Rectal smooth muscle tissue (tissue), 1 donor: ENCODE data around the gene TRAPPC5.

Experiments used
- H3K27ac ChIP-seq: one replicate; pipeline ENCODE4 v1.7.0; 2013; ENCODE audit warnings: low read depth, low read length, inconsistent platforms
- H3K27me3 ChIP-seq: one replicate; pipeline ENCODE4 v1.7.0; 2013; ENCODE audit warnings: low read length; ENCODE audit not compliant: control insufficient read depth, insufficient read depth
- H3K36me3 ChIP-seq: one replicate; pipeline ENCODE4 v1.7.0; 2013; ENCODE audit warnings: low read length; ENCODE audit not compliant: control insufficient read depth, insufficient read depth
- H3K4me1 ChIP-seq: one replicate; pipeline ENCODE4 v1.7.0; 2013; ENCODE audit warnings: low read length; ENCODE audit not compliant: control insufficient read depth, insufficient read depth
- H3K4me3 ChIP-seq: one replicate; pipeline ENCODE4 v1.7.0; 2013; ENCODE audit warnings: low read length
- H3K9ac ChIP-seq: one replicate; pipeline ENCODE4 v1.7.0; 2013; ENCODE audit warnings: low read length

The TRAPPC5 gene

GRCh38 chr19:7701049-7701653 lies 20.5 kb downstream of the TRAPPC5 start:
- no peak overlapping the region for H3K9ac ChIP-seq
- no peak overlapping the region for H3K27ac ChIP-seq
- no peaks in the 10 kb centered on the region for H3K4me1 ChIP-seq
- no peak overlapping the region for H3K4me3 ChIP-seq
- H3K27me3 ChIP-seq, result peaks cover 6% of the 10 kb centered on the region
- no peaks in the 10 kb centered on the region for H3K36me3 ChIP-seq

- Histone ChIP-seq H3K4me3 (no peak within 1 kb of the TSS), H3K9ac (no peak within 1 kb of the TSS)
Observed at GRCh38 chr19:7701654-7702457, 21.2 kb downstream of the TRAPPC5 start, which contains the start of gene FCER2. TSS of gene FCER2 (minus strand) at chr19:7702131. CDS start at chr19:7699760, 2,371 bp downstream.

GRCh38 chr19:7703332-7703731 lies 22.7 kb downstream of the TRAPPC5 start:
- Histone ChIP-seq H3K9ac (no peak overlapping the region), H3K4me1 (no peaks in the 10 kb centered on the region), H3K4me3 (no peak overlapping the region), H3K36me3 (no peaks in the 10 kb centered on the region), H3K27me3 (no peaks in the 10 kb centered on the region), H3K27ac (no peak overlapping the region)

More at GRCh38 chr19:7701654-7702457, 21.2 kb downstream of the TRAPPC5 start, which contains the start of gene FCER2:
- Histone ChIP-seq H3K27ac (no peak within 1 kb of the TSS), H3K36me3 (no peaks in the 10 kb centered on the region), H3K4me1 (no peaks in the 10 kb centered on the region), H3K27me3 (peaks cover 6% of the 10 kb centered on the region)

GRCh38 chr19:7704280-7705060 lies 23.8 kb downstream of the TRAPPC5 start:
- no peak overlapping the region for H3K9ac ChIP-seq
- no peaks in the 10 kb centered on the region for H3K4me1 ChIP-seq
- no peaks in the 10 kb centered on the region for H3K27me3 ChIP-seq
- H3K27ac ChIP-seq, result no peak overlapping the region
- no peaks in the 10 kb centered on the region for H3K36me3 ChIP-seq
- no peak overlapping the region for H3K4me3 ChIP-seq

GRCh38 chr19:7705387-7706187 lies 25.0 kb downstream of the TRAPPC5 start:
- Histone ChIP-seq H3K4me3 (no peak overlapping the region), H3K27me3 (no peaks in the 10 kb centered on the region), H3K9ac (no peak overlapping the region), H3K36me3 (no peaks in the 10 kb centered on the region), H3K4me1 (no peaks in the 10 kb centered on the region), H3K27ac (no peak overlapping the region)

- no peak overlapping the region for H3K27ac ChIP-seq
- no peaks in the 10 kb centered on the region for H3K4me1 ChIP-seq
- no peak overlapping the region for H3K9ac ChIP-seq
- no peaks in the 10 kb centered on the region for H3K36me3 ChIP-seq
- H3K4me3 ChIP-seq, result no peak overlapping the region
- no peaks in the 10 kb centered on the region for H3K27me3 ChIP-seq
Observed at GRCh38 chr19:7706188-7706954, 25.7 kb downstream of the TRAPPC5 start.

- Histone ChIP-seq H3K36me3 (no peaks in the 10 kb centered on the region), H3K4me3 (no peak overlapping the region), H3K4me1 (no peaks in the 10 kb centered on the region), H3K27me3 (no peaks in the 10 kb centered on the region), H3K27ac (no peak overlapping the region), H3K9ac (no peak overlapping the region)
Observed at GRCh38 chr19:7706955-7707456, 26.4 kb downstream of the TRAPPC5 start.

GRCh38 chr19:7709932-7710460 lies 29.4 kb downstream of the TRAPPC5 start:
- Histone ChIP-seq H3K4me3 (no peak overlapping the region), H3K27ac (no peak overlapping the region), H3K27me3 (no peaks in the 10 kb centered on the region), H3K36me3 (no peaks in the 10 kb centered on the region), H3K9ac (no peak overlapping the region), H3K4me1 (no peaks in the 10 kb centered on the region)

GRCh38 chr19:7710616-7711015 lies 30.0 kb downstream of the TRAPPC5 start:
- H3K4me1 ChIP-seq, result no peaks in the 10 kb centered on the region
- H3K36me3 ChIP-seq, result no peaks in the 10 kb centered on the region
- no peak overlapping the region for H3K9ac ChIP-seq
- H3K27ac ChIP-seq, result no peak overlapping the region
- no peak overlapping the region for H3K4me3 ChIP-seq
- H3K27me3 ChIP-seq, result no peaks in the 10 kb centered on the region

- Histone ChIP-seq H3K27me3 (no peaks in the 10 kb centered on the region), H3K27ac (no peak overlapping the region), H3K4me3 (no peak overlapping the region), H3K36me3 (no peaks in the 10 kb centered on the region), H3K4me1 (no peaks in the 10 kb centered on the region), H3K9ac (no peak overlapping the region)
Observed at GRCh38 chr19:7715671-7716070, 35.0 kb downstream of the TRAPPC5 start.

GRCh38 chr19:7716762-7717161 lies 36.1 kb downstream of the TRAPPC5 start:
- Histone ChIP-seq H3K4me3 (no peak overlapping the region), H3K9ac (no peak overlapping the region), H3K27me3 (no peaks in the 10 kb centered on the region), H3K36me3 (no peaks in the 10 kb centered on the region), H3K27ac (no peak overlapping the region), H3K4me1 (no peaks in the 10 kb centered on the region)
